ENCODE results near the gene PCDHA1. TPM values are rescaled to one million over a fixed set of nuclear protein-coding genes. Genes with fewer than 3 reads are reported as not detected.
"Not testable (repeated sequence)": the region's sequence is repeated elsewhere in the genome, so short reads cannot be mapped to it uniquely, and the experiment has no call there.

The PCDHA1 gene
- total RNA-seq, 1 experiment from 2014 or later: not detected

- intact Hi-C loops (cut with micrococcal nuclease; ENCODE audit: unreplicated experiment): loop anchor here (1.0 kb wide), 1 partner anchor 200 kb away; no protein-coding TSS in a partner anchor
- H3K4me3 ChIP-seq (ENCODE audit: low read depth, low read length): no peak within 1 kb of the TSS
Observed at GRCh38 chr5:140840978-140841962, 55.3 kb downstream of the PCDHA1 start, which contains the start of gene PCDHA8. Gene PCDHA8, plus strand, starts transcription at chr5:140841187. Its CDS starts 135 bp downstream, at chr5:140841322.

DNA sequence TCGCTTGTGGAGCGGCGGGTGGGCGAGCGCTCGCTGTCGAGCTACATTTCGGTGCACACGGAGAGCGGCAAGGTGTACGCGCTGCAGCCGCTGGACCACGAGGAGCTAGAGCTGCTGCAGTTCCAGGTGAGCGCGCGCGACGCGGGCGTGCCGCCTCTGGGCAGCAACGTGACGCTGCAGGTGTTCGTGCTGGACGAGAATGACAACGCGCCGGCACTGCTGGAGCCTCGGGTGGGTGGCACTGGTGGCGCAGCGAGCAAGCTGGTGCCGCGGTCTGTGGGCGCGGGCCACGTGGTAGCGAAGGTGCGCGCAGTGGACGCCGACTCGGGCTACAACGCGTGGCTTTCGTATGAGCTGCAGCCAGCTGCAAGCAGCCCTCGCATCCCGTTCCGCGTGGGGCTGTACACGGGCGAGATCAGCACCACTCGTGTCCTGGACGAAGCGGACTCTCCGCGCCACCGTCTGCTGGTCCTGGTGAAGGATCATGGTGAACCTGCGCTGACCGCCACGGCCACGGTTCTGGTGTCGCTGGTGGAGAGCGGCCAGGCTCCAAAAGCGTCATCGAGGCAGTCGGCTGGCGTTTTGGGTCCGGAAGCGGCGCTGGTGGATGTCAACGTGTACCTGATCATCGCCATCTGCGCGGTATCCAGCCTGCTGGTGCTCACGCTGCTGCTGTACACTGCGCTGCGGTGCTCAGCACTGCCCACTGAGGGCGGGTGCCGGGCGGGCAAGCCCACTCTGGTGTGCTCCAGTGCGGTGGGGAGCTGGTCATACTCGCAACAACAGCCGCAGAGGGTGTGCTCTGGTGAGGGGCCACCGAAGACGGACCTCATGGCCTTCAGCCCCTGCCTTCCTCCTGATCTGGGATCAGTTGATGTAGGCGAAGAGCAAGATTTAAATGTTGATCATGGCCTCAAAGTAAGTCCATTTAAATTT is 57.1 kb downstream of the PCDHA1 start:
- POLR2A ChIA-PET: no interaction called here
- no TSS peak for BruUV-seq (replicated peaks)
- no peak overlapping the region for H3K27ac Mint-ChIP-seq (ENCODE audit: unreplicated experiment)

More at GRCh38 chr5:140840978-140841962, 55.3 kb downstream of the PCDHA1 start, which contains the start of gene PCDHA8:
- Mint-ChIP-seq H3K27me3 (ENCODE audit: insufficient read depth, unreplicated experiment) (no peaks in the 10 kb centered on the region), H3K4me3 (ENCODE audit: unreplicated experiment) (no peak within 1 kb of the TSS), H3K27ac (ENCODE audit: unreplicated experiment) (no peak within 1 kb of the TSS), H3K9me3 (ENCODE audit: unreplicated experiment) (no peaks in the 10 kb centered on the region), H3K4me1 (ENCODE audit: low read depth, unreplicated experiment) (no peaks in the 10 kb centered on the region), H3K36me3 (ENCODE audit: insufficient read depth, unreplicated experiment) (no peaks in the 10 kb centered on the region)
- no TSS peak for BruUV-seq (replicated peaks)
- H3K36me3 ChIP-seq (ENCODE audit: control insufficient read depth, insufficient read depth, low read length): no peaks in the 10 kb centered on the region
- H3K4me1 ChIP-seq: no peaks in the 10 kb centered on the region
- ChIA-PET POLR2A (no interaction called here), CTCF (interaction anchor here (0.6 kb wide), 1 partner anchor 587 kb away, joined by 3 read pairs; no protein-coding TSS in a partner anchor)
- TF ChIP-seq, protein P1, sequence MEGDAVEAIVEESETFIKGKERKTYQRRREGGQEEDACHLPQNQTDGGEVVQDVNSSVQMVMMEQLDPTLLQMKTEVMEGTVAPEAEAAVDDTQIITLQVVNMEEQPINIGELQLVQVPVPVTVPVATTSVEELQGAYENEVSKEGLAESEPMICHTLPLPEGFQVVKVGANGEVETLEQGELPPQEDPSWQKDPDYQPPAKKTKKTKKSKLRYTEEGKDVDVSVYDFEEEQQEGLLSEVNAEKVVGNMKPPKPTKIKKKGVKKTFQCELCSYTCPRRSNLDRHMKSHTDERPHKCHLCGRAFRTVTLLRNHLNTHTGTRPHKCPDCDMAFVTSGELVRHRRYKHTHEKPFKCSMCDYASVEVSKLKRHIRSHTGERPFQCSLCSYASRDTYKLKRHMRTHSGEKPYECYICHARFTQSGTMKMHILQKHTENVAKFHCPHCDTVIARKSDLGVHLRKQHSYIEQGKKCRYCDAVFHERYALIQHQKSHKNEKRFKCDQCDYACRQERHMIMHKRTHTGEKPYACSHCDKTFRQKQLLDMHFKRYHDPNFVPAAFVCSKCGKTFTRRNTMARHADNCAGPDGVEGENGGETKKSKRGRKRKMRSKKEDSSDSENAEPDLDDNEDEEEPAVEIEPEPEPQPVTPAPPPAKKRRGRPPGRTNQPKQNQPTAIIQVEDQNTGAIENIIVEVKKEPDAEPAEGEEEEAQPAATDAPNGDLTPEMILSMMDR (IDR thresholded peaks at IDR 0.05; ENCODE audit: insufficient read depth in 1 of 2, low read depth in 1 of 2, low read length in 1 of 2, severe bottlenecking in 1 of 2, unreplicated experiment in 1 of 2): no peak
- H3K27me3 ChIP-seq (replicated peaks; ENCODE audit: control insufficient read depth, insufficient read depth, low read length): no peaks in the 10 kb centered on the region
- no peak for DNase-seq
- H3K9me3 ChIP-seq: 0 out of 2 replicates have a peak, but pooled peaks cover 3% of the 10 kb centered on the region

GRCh38 chr5:140848139-140849102 is 62.5 kb downstream of the PCDHA1 start, which contains the start of gene PCDHA9:
Gene PCDHA9, plus strand, starts transcription at chr5:140848382. Its CDS starts 114 bp downstream, at chr5:140848496.
- H3K27ac Mint-ChIP-seq (ENCODE audit: unreplicated experiment); CTCF ChIA-PET; H3K4me1 Mint-ChIP-seq (ENCODE audit: low read depth, unreplicated experiment); H3K4me3 Mint-ChIP-seq (ENCODE audit: unreplicated experiment); BruUV-seq (replicated peaks); H3K36me3 Mint-ChIP-seq (ENCODE audit: insufficient read depth, unreplicated experiment); POLR2A ChIA-PET; H3K27me3 Mint-ChIP-seq (ENCODE audit: insufficient read depth, unreplicated experiment); DNase-seq; H3K36me3 ChIP-seq (ENCODE audit: control insufficient read depth, insufficient read depth, low read length); H3K9me3 ChIP-seq; intact Hi-C loops (cut with micrococcal nuclease; ENCODE audit: unreplicated experiment); H3K4me3 ChIP-seq (ENCODE audit: low read depth, low read length); H3K9me3 Mint-ChIP-seq (ENCODE audit: unreplicated experiment); H3K27me3 ChIP-seq (replicated peaks; ENCODE audit: control insufficient read depth, insufficient read depth, low read length); H3K4me1 ChIP-seq: not testable (repeated sequence)

More for the DNA sequence above, 57.1 kb downstream of the PCDHA1 start:
- H3K27me3 ChIP-seq (replicated peaks; ENCODE audit: control insufficient read depth, insufficient read depth, low read length): no peaks in the 10 kb centered on the region
- peaks cover 7% of the 10 kb centered on the region; the same call in 1 of the 2 replicates for H3K9me3 ChIP-seq
- no peak overlapping the region for H3K4me3 Mint-ChIP-seq (ENCODE audit: unreplicated experiment)
- no peaks in the 10 kb centered on the region for H3K36me3 Mint-ChIP-seq (ENCODE audit: insufficient read depth, unreplicated experiment)
- H3K27me3 Mint-ChIP-seq (ENCODE audit: insufficient read depth, unreplicated experiment): no peaks in the 10 kb centered on the region
- H3K4me1 ChIP-seq: no peaks in the 10 kb centered on the region
- CTCF ChIA-PET: no interaction called here
- no peak overlapping the region for H3K4me3 ChIP-seq (ENCODE audit: low read depth, low read length)
- no peaks in the 10 kb centered on the region for H3K36me3 ChIP-seq (ENCODE audit: control insufficient read depth, insufficient read depth, low read length)
- no peak for DNase-seq
- intact Hi-C loops (cut with micrococcal nuclease; ENCODE audit: unreplicated experiment): no loop called here
- no peaks in the 10 kb centered on the region for H3K4me1 Mint-ChIP-seq (ENCODE audit: low read depth, unreplicated experiment)
- TF ChIP-seq, protein P1 (IDR thresholded peaks at IDR 0.05; ENCODE audit: insufficient read depth in 1 of 2, low read depth in 1 of 2, low read length in 1 of 2, severe bottlenecking in 1 of 2, unreplicated experiment in 1 of 2): no peak
- H3K9me3 Mint-ChIP-seq (ENCODE audit: unreplicated experiment): no peaks in the 10 kb centered on the region

GRCh38 chr5:140849831-140850634 is 64.1 kb downstream of the PCDHA1 start:
- H3K9me3 ChIP-seq; POLR2A ChIA-PET; H3K36me3 ChIP-seq (ENCODE audit: control insufficient read depth, insufficient read depth, low read length); H3K27ac Mint-ChIP-seq (ENCODE audit: unreplicated experiment); H3K9me3 Mint-ChIP-seq (ENCODE audit: unreplicated experiment); H3K27me3 Mint-ChIP-seq (ENCODE audit: insufficient read depth, unreplicated experiment); DNase-seq; BruUV-seq (replicated peaks); H3K36me3 Mint-ChIP-seq (ENCODE audit: insufficient read depth, unreplicated experiment); intact Hi-C loops (cut with micrococcal nuclease; ENCODE audit: unreplicated experiment); H3K4me3 ChIP-seq (ENCODE audit: low read depth, low read length); H3K4me1 Mint-ChIP-seq (ENCODE audit: low read depth, unreplicated experiment); H3K4me1 ChIP-seq; CTCF ChIA-PET; H3K27me3 ChIP-seq (replicated peaks; ENCODE audit: control insufficient read depth, insufficient read depth, low read length); H3K4me3 Mint-ChIP-seq (ENCODE audit: unreplicated experiment): not testable (repeated sequence)

All from Caco-2 (cell line).